Chondrocyte (in vitro differentiated cells): Measurements from ENCODE around the gene PTPRG. TPM values are rescaled to one million over a fixed set of nuclear protein-coding genes. Genes with fewer than 3 reads are reported as not detected.

Experiments used
- DNase-seq: peaks from one replicate; pipeline ENCODE4 v3.0.0; 2021; ENCODE audit warnings: mixed read lengths, low spot score
- H3K27ac Mint-ChIP-seq: one replicate; pipeline ENCODE4 v1.8.0; 2021; ENCODE audit warnings: mild to moderate bottlenecking, moderate library complexity, mixed read lengths; ENCODE audit not compliant: unreplicated experiment
- H3K27me3 Mint-ChIP-seq: 2 replicates; pipeline ENCODE4 v1.8.0; 2021; ENCODE audit warnings: low read depth, mixed read lengths
- H3K36me3 Mint-ChIP-seq: 2 replicates; pipeline ENCODE4 v1.8.0; 2021; ENCODE audit warnings: low read depth, mixed read lengths
- H3K4me1 Mint-ChIP-seq: 2 replicates; pipeline ENCODE4 v1.8.0; 2021; ENCODE audit warnings: low read depth, mild to moderate bottlenecking, mixed read lengths
- H3K4me3 Mint-ChIP-seq: one replicate; pipeline ENCODE4 v1.8.0; 2021; ENCODE audit warnings: mild to moderate bottlenecking, moderate library complexity, mixed read lengths; ENCODE audit not compliant: unreplicated experiment
- H3K9me3 Mint-ChIP-seq: 2 replicates; pipeline ENCODE4 v1.8.0; 2021; ENCODE audit warnings: low read depth, mixed read lengths
- total RNA-seq: library from RNA; stranded (reverse); gene quantifications from 3 replicates; pipeline ENCODE4 v1.2.1, GENCODE V29; 2021
- TF ChIP-seq, protein P1 (sequence below): fragments of 200-600 bp; sonication (generic); IDR thresholded peaks from 2 replicates; pipeline ENCODE4 v1.5.0; 2021; ENCODE audit warnings: antibody characterized with exemption, mild to moderate bottlenecking, moderate library complexity

PTPRG gene
- total RNA-seq, 1 donor from 2014 or later, result 45.5 TPM

GRCh38 chr3:61967019-61967418 lies 405.6 kb downstream of the PTPRG start:
- Mint-ChIP-seq H3K4me3 (no peak overlapping the region), H3K27ac (no peak overlapping the region), H3K9me3 (no peaks in the 10 kb centered on the region), H3K27me3 (no peaks in the 10 kb centered on the region), H3K36me3 (no peaks in the 10 kb centered on the region), H3K4me1 (peaks cover under 1% of the 10 kb centered on the region)
- TF ChIP-seq, protein P1, sequence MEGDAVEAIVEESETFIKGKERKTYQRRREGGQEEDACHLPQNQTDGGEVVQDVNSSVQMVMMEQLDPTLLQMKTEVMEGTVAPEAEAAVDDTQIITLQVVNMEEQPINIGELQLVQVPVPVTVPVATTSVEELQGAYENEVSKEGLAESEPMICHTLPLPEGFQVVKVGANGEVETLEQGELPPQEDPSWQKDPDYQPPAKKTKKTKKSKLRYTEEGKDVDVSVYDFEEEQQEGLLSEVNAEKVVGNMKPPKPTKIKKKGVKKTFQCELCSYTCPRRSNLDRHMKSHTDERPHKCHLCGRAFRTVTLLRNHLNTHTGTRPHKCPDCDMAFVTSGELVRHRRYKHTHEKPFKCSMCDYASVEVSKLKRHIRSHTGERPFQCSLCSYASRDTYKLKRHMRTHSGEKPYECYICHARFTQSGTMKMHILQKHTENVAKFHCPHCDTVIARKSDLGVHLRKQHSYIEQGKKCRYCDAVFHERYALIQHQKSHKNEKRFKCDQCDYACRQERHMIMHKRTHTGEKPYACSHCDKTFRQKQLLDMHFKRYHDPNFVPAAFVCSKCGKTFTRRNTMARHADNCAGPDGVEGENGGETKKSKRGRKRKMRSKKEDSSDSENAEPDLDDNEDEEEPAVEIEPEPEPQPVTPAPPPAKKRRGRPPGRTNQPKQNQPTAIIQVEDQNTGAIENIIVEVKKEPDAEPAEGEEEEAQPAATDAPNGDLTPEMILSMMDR, result no peak
- DNase-seq, result no peak

- TF ChIP-seq, protein P1, result no peak
- no peak for DNase-seq
- Mint-ChIP-seq H3K27ac (no peak overlapping the region), H3K4me1 (no peaks in the 10 kb centered on the region), H3K27me3 (no peaks in the 10 kb centered on the region), H3K36me3 (no peaks in the 10 kb centered on the region), H3K9me3 (no peaks in the 10 kb centered on the region), H3K4me3 (no peak overlapping the region)
These were observed 406.6 kb downstream of the PTPRG start for GRCh38 chr3:61967937-61968336.

DNA sequence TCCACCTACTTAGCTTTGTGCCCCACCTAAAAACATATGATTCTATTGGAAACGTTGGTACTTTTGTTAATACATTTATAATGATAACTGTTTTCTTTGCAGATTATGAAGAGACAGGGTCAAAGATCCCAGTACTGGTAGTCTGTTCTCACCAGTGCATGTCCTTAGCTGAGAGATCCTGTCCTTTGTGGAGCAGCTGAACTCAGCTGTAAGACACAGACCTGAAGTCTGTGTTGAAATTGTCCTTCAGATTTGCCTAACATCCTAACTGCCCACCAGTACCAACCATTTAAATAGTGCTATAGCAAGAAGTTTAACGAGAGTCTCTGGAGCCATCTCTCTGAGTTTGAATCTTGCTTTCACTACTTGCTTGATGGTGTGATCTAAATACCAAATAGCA lies 413.3 kb downstream of the PTPRG start:
- TF ChIP-seq, protein P1, result no peak
- Mint-ChIP-seq H3K4me1 (peaks cover 15% of the 10 kb centered on the region), H3K9me3 (no peaks in the 10 kb centered on the region), H3K4me3 (no peak overlapping the region), H3K36me3 (no peaks in the 10 kb centered on the region), H3K27ac (no peak overlapping the region), H3K27me3 (no peaks in the 10 kb centered on the region)
- no peak for DNase-seq

GRCh38 chr3:61975199-61975598 lies 413.8 kb downstream of the PTPRG start:
- no peak overlapping the region for H3K27ac Mint-ChIP-seq
- H3K4me3 Mint-ChIP-seq, result no peak overlapping the region
- peaks cover 20% of the 10 kb centered on the region for H3K4me1 Mint-ChIP-seq
- TF ChIP-seq, protein P1, result no peak
- no peak for DNase-seq
- no peaks in the 10 kb centered on the region for H3K27me3 Mint-ChIP-seq
- H3K9me3 Mint-ChIP-seq, result no peaks in the 10 kb centered on the region
- H3K36me3 Mint-ChIP-seq, result no peaks in the 10 kb centered on the region

- no peak overlapping the region for H3K27ac Mint-ChIP-seq
- TF ChIP-seq, protein P1, result no peak
- peaks cover 24% of the 10 kb centered on the region for H3K4me1 Mint-ChIP-seq
- no peaks in the 10 kb centered on the region for H3K36me3 Mint-ChIP-seq
- no peaks in the 10 kb centered on the region for H3K27me3 Mint-ChIP-seq
- H3K4me3 Mint-ChIP-seq, result no peak overlapping the region
- H3K9me3 Mint-ChIP-seq, result no peaks in the 10 kb centered on the region
- no peak for DNase-seq
These were observed 414.6 kb downstream of the PTPRG start for GRCh38 chr3:61975936-61976335.
